Psoas muscle (tissue), 8 donors: ENCODE measurements around the gene ZNF93. TPM values are rescaled to one million over a fixed set of nuclear protein-coding genes. Genes with fewer than 3 reads are reported as not detected.
"Not testable (repeated sequence)": the region's sequence is repeated elsewhere in the genome, so short reads cannot be mapped to it uniquely, and the experiment has no call there.

ENCODE experiments used
- ATAC-seq, 4 donors: fragments of 200-7000 bp; cut with Tn5 transposase; one replicate each; pipeline ENCODE4 v1.9.1; 2020; ENCODE audit warnings: moderate library complexity in 3 of 4, mild to moderate bottlenecking in 2 of 4
- DNase-seq, 2 donors: peaks; one replicate each; pipeline ENCODE4 v3.0.0-alpha.2; 2020
- H3K27ac ChIP-seq: fragments of 200-600 bp; one replicate; pipeline ENCODE4 v1.8.0; 2022
- H3K27me3 ChIP-seq, 3 donors: fragments of 200-600 bp in 1 of 3; one replicate each; pipeline versions ENCODE4 v1.6.1 to v1.8.0; 2013 to 2022; ENCODE audit warnings: low read length in 2 of 3, mild to moderate bottlenecking in 2 of 3, moderate library complexity in 1 of 3; ENCODE audit not compliant: insufficient read depth in 3 of 3
- H3K36me3 ChIP-seq, 2 donors: fragments of 200-600 bp in 1 of 2; one replicate each; pipeline versions ENCODE4 v1.6.1 to v1.8.0; 2013 to 2022; ENCODE audit warnings: low read depth in 1 of 2, mild to moderate bottlenecking in 1 of 2, moderate library complexity in 1 of 2; ENCODE audit not compliant: insufficient read depth in 1 of 2
- H3K4me1 ChIP-seq: fragments of 200-600 bp; one replicate; pipeline ENCODE4 v1.8.0; 2022
- H3K4me3 ChIP-seq: fragments of 200-600 bp; one replicate; pipeline ENCODE4 v1.8.0; 2022; ENCODE audit warnings: mild to moderate bottlenecking
- H3K9me3 ChIP-seq: fragments of 200-600 bp; one replicate; pipeline ENCODE4 v1.8.0; 2022
- CTCF ChIP-seq: fragments of 200-600 bp; IDR thresholded peaks from one replicate; pipeline ENCODE4 v1.8.0; 2022; ENCODE audit warnings: antibody characterized with exemption
- WGBS, 3 donors: extraction: QIAGEN DNeasy Blood & Tissue Kit; methylation state at CpG; one replicate each; pipeline versions ENCODE4 v1.1.6 to v1.1.7; 2013; 5-methylcytosine and 5-hydroxymethylcytosine counted together
- intact Hi-C, 2 donors: fragments of 100-400 bp; cut with DNase I; formaldehyde crosslinking; loops; one replicate each; pipeline versions ENCODE4 v1.11.0 to v1.14.2; 2022
- polyA plus RNA-seq, 3 donors: library from polyadenylated mRNA; stranded (reverse); fragments of 200-250 nt; gene quantifications; one replicate each; pipeline ENCODE4 v1.2.3, GENCODE V29; 2013
- total RNA-seq, 4 donors: library from RNA; stranded (reverse); fragmentation: NEBNext Ultra II Directional in 2 of 4; extraction: Animal tissue kit (Norgen Biotek cat#: 25700) in 2 of 4; gene quantifications; one replicate each; pipeline versions ENCODE4 v1.2.1 to v1.2.4, GENCODE V29; 2021 to 2023
- donor health status: healthy with polysubstance abuse.
- donor health status: DM: no; HTN: no; CAD: no; lungs with moderate emphysema.
- donor health status: Bipolar disorder and iron deficiency.
- donor health status: healthy.
- donor health status: DM: yes; HTN: yes; CAD: no.
- donor health status: DM: no; HTN: no; CAD: no.
- donor health status: DM: no; HTN: no; CAD: no.
- donor health status: DM: yes; HTN: yes; CAD: no.

The ZNF93 gene
- total and polyA plus RNA-seq, 7 donors, result 0.69 to 2.3 (median 1.4) TPM

GRCh38 chr19:19909654-19910053, 8.9 kb downstream of the ZNF93 start:
- Histone ChIP-seq H3K27me3 (no peaks in the 10 kb centered on the region), H3K36me3 (no peaks in the 10 kb centered on the region), H3K27ac (no peak overlapping the region), H3K9me3 (peaks cover 4% of the 10 kb centered on the region), H3K4me3 (no peak overlapping the region), H3K4me1 (no peaks in the 10 kb centered on the region)
- no peak for TF ChIP-seq CTCF
- WGBS, 3 donors, result 93 to 99% (median 95%) methylated on average over 2 of the region's 2 CpGs
- DNase-seq (no peak), ATAC-seq (no peak)
- intact Hi-C loops, result no loop called here

GRCh38 chr19:19911150-19911549, 10.4 kb downstream of the ZNF93 start:
- DNase-seq, result no peak
- no peak for TF ChIP-seq CTCF
- Histone ChIP-seq H3K27me3 (no peaks in the 10 kb centered on the region), H3K4me1 (no peaks in the 10 kb centered on the region), H3K36me3 (no peaks in the 10 kb centered on the region), H3K27ac (no peak overlapping the region), H3K9me3 (peaks cover 4% of the 10 kb centered on the region), H3K4me3 (no peak overlapping the region)
- 83 to 90% (median 89%) methylated on average over 1 of the region's 1 CpG for WGBS, 3 donors
- ATAC-seq, result no peak
- intact Hi-C loops, result no loop called here

- intact Hi-C loops, result no loop called here
- ATAC-seq (no peak), DNase-seq (no peak)
- WGBS, 3 donors, result 88 to 91% (median 88%) methylated on average over 3 of the region's 3 CpGs
- no peak for TF ChIP-seq CTCF
- Histone ChIP-seq H3K36me3 (no peaks in the 10 kb centered on the region), H3K4me1 (no peaks in the 10 kb centered on the region), H3K4me3 (no peak overlapping the region), H3K27ac (no peak overlapping the region), H3K9me3 (no peaks in the 10 kb centered on the region), H3K27me3 (no peaks in the 10 kb centered on the region)
These were observed 13.8 kb downstream of the ZNF93 start for GRCh38 chr19:19914596-19914995.

GRCh38 chr19:19930417-19930816, 29.7 kb downstream of the ZNF93 start:
- ATAC-seq, intact Hi-C loops, H3K36me3 ChIP-seq: not testable (repeated sequence)

GRCh38 chr19:19933432-19934314, 32.9 kb downstream of the ZNF93 start:
- intact Hi-C loops, H3K4me1 ChIP-seq, H3K27ac ChIP-seq, H3K27me3 ChIP-seq, H3K4me3 ChIP-seq, H3K36me3 ChIP-seq, ATAC-seq, DNase-seq: not testable (repeated sequence)
- peaks cover 43% of the 10 kb centered on the region for H3K9me3 ChIP-seq
- 97 to 100% (median 98%) methylated on average over 3 of the region's 3 CpGs for WGBS, 3 donors

More at GRCh38 chr19:19930417-19930816, 29.7 kb downstream of the ZNF93 start:
- peak; percentile 53 to 79 for DNase-seq
- H3K4me1 ChIP-seq, H3K27me3 ChIP-seq, H3K27ac ChIP-seq, H3K4me3 ChIP-seq: not testable (repeated sequence)
- H3K9me3 ChIP-seq, result peaks cover 26% of the 10 kb centered on the region
- WGBS, 3 donors, result 54 to 87% (median 57%) methylated on average over 7 of the region's 7 CpGs
- peak; percentile 55 for TF ChIP-seq CTCF
